Brain pericyte (primary cell): ENCODE measurements around the gene NKX1-2.
A peak's percentile ranks its signal among the peaks of the same experiment; 100 is the strongest.
"Not testable (repeated sequence)": the region's sequence is repeated elsewhere in the genome, so short reads cannot be mapped to it uniquely, and the experiment has no call there.

Experiments
- DNase-seq: peaks from one replicate; pipeline ENCODE4 v3.0.0-alpha.2; 2012; ENCODE audit warnings: low read depth, low spot score

Gene NKX1-2

GRCh38 chr10:124451276-124451675, 1.4 kb upstream of the NKX1-2 start:
- DNase-seq, result no peak

GRCh38 chr10:124450783-124451057, 885 bp upstream of the NKX1-2 start:
- no peak for DNase-seq

GRCh38 chr10:124449170-124450011, 444 bp downstream of the NKX1-2 start:
- no peak for DNase-seq

GRCh38 chr10:124448696-124449169, 1.1 kb downstream of the NKX1-2 start:
- no peak for DNase-seq

- DNase-seq, result no peak
These were observed 1.9 kb downstream of the NKX1-2 start for GRCh38 chr10:124447751-124448466.

- DNase-seq, result no peak
These were observed 2.7 kb downstream of the NKX1-2 start for GRCh38 chr10:124446830-124447750.

GRCh38 chr10:124441694-124442093, 8.1 kb downstream of the NKX1-2 start:
- not testable (repeated sequence) for DNase-seq

GRCh38 chr10:124436191-124436638, 13.6 kb downstream of the NKX1-2 start:
- no peak for DNase-seq

- not testable (repeated sequence) for DNase-seq
These were observed 14.2 kb downstream of the NKX1-2 start for GRCh38 chr10:124435683-124436082.

GRCh38 chr10:124433461-124433860, 16.4 kb downstream of the NKX1-2 start:
- DNase-seq, result no peak

- DNase-seq, result no peak
These were observed 19.8 kb downstream of the NKX1-2 start for GRCh38 chr10:124430077-124430476.

- no peak for DNase-seq
These were observed 20.3 kb downstream of the NKX1-2 start for GRCh38 chr10:124429576-124429975.

GRCh38 chr10:124428207-124428777, 21.5 kb downstream of the NKX1-2 start:
- DNase-seq, result no peak

- no peak for DNase-seq
These were observed 24.4 kb downstream of the NKX1-2 start for GRCh38 chr10:124425227-124425962.

GRCh38 chr10:124423813-124424212, 26.0 kb downstream of the NKX1-2 start:
- no peak for DNase-seq

GRCh38 chr10:124422742-124423141, 27.1 kb downstream of the NKX1-2 start:
- no peak for DNase-seq

- no peak for DNase-seq
These were observed 29.6 kb downstream of the NKX1-2 start for GRCh38 chr10:124420254-124420653.

GRCh38 chr10:124419635-124420034, 30.2 kb downstream of the NKX1-2 start:
- no peak for DNase-seq

GRCh38 chr10:124418726-124419501, 30.9 kb downstream of the NKX1-2 start, which contains the start of gene OAT:
Gene OAT (minus strand): TSS chr10:124418923. CDS start chr10:124412171, 6,752 bp downstream.
- peak; percentile 84 for DNase-seq
